GF-D8 (cell line): ENCODE data around the gene LDB2.

Experiments used
- DNase-seq: peaks from one replicate; lab custom pipeline; 2025; lab: John Stamatoyannopoulos, UW

LDB2 gene

DNA sequence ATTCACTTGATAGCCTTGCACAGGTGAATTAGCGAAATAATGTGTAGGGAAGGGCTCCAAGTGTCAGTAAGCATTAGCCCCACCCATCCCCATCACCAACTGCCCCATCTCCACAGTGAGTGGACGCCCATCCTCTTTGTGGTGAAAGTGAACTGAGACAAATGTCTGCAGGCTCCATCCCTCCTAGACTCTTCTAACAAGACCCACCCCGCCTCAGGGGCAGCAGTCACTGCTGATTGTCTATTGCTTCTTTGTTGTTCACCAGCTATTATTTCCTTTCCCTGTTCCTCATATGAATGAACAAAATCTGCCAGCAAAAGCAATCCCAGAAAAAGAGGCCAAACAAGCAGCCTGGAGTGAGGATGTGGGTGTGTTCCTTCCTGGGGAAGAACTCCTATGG lies 96.4 kb downstream of the LDB2 start:
- no peak for DNase-seq

DNA sequence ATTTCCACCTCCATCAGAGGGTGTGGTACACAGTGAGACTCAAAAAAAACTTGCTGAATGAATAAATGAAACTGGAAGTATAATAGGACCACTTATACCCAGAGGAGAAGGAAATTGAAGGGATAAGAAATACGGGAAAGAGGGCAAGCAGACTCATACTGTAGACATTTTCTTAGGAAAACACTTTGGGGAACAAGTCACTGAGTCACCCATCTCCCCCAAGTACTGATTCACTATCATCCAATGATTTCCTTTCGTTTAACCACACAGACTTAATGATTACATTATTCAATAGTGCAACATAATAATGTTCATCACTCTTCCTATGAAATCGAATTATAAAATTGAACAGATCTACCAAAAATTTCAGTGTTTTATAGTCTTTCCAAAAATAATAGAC lies 97.1 kb downstream of the LDB2 start:
- DNase-seq = no peak

DNA sequence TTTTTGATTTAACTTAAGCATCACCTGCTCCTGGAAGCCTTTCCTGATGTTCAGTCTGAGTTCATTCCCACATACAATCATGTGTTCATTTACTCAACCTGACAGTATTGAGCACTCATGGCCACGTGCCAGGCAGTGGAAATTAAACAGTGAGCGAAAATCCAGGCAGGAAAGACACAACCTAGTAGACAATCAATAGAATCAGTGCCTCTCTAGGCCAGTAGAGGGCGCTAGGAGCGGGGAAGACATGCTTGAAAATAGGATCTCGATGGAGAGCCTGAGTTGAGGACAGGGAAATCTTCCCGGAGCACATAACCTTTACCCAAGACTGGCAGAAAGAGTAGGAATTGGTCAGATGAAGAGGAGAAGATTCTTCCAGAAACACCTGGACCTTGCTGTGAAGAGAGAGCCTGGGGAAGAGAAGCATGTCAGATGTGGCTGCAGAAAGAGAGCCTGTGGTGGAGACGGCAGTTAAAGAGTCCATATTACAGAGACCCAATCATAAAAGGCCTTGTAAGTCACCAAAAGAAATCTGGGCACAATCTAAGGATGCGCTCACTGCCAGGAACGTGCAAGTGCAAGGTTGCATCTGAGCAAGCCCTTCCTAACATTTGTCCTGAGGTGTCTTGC lies 103.5 kb downstream of the LDB2 start:
- no peak for DNase-seq

GRCh38 chr4:16791460-16791859 lies 107.0 kb downstream of the LDB2 start:
- no peak for DNase-seq

DNA sequence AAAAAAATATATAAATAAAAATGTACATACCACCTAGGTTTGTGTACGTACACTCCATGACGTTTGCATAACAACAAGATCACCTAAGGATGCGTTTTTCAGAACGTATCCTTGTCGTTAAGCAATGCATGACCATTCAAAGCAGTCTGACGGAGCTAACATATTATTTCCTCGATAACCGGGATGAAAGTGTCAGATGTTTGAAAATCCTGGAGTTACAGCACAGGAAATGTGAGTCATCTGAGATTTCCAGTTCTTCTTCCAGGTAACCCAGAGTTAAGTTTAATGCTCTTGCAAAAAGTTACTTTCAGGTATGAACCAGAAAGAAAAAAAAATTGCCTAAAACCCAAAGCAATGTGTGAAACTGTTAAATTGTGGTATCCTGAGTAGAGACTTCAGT lies 107.9 kb downstream of the LDB2 start:
- no peak for DNase-seq

DNA sequence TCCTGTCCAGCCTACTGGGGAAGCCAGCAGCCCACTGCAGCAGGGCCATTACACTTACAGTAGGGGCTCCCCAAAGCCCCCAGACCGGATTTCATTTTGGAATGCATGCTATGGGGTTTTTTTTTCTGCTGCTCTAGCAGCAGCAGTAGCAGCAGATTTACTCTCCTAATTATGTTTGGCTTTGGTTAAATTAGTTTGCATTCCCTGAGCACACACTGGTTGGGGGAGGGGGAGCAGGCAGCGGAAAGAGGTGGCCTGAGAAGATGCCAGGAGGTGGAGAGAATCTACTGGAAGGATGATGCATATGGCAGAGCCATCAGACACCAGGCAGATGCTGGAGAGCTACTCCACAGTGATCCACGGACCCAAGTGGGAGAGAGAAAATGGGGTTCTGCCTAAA lies 109.6 kb downstream of the LDB2 start:
- DNase-seq = no peak

- no peak for DNase-seq
Measured at GRCh38 chr4:16785793-16786527, 112.5 kb downstream of the LDB2 start.

DNA sequence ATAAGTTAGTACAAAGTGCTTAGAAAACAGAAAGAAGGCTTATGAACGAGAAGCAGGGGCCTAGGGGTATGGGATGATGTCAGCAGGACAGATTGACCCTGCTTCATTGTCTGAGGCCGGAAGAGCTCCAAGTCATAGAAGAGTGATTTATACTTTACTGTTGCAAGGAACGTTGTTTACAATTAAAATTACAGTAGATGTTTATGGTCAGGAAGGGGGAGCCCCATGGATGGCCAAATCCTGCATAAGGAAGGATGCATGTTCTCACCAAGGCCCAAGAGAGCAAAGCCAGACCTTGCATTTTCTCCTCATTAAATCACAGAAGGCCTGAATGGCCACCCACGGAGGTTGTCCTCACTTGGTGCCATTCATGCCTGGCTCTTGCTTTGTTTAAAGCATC lies 115.3 kb downstream of the LDB2 start:
- no peak for DNase-seq

GRCh38 chr4:16779028-16779675 lies 119.3 kb downstream of the LDB2 start:
- DNase-seq = no peak

DNA sequence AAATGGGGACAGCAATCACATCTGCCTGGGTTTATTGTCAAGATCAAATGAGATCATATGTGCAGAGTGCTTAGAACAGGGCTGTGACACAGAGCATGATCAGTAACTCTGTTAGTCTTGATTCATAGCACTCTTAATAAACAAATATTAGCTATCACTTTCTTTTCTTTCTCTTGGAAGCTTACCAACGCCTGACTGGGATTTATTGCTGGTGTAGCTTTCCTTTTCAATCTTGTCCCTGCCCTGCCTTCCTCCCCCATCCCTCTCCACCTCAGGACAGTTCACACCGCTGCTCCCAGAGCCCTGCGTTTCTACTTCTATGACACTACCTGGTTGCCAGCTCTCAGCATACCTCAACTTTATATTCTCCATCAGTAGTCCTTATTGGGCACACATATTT lies 120.7 kb downstream of the LDB2 start:
- DNase-seq = no peak

GRCh38 chr4:16775411-16776154 lies 122.9 kb downstream of the LDB2 start:
- no peak for DNase-seq

GRCh38 chr4:16772366-16772850 lies 126.0 kb downstream of the LDB2 start:
- DNase-seq = no peak

DNA sequence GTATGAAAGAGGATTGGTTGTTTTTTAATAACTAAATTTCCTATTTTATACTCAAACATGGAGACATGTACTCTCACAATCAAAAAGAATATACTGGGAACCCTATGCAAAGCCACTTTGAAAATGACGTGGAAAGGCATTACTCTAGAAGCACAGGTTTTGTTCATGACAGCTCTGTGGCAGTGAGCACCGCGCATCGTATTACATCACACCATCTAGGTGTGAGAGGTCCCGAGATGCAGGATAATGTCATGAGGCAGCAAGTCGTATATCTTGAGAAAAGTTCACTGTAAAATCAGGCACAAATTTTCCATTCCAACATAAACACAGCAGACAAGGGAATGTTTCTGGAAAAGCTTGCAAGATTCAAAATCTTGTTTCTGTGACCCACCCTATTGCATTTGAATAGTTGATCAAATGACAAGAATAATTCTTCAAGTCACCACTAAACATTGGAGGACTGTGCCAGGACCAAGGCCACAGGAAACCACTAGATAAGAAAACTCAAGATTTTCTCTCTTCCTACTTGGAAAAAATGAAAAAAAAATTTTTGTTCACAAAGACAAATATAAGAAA lies 127.6 kb downstream of the LDB2 start:
- DNase-seq = no peak

DNA sequence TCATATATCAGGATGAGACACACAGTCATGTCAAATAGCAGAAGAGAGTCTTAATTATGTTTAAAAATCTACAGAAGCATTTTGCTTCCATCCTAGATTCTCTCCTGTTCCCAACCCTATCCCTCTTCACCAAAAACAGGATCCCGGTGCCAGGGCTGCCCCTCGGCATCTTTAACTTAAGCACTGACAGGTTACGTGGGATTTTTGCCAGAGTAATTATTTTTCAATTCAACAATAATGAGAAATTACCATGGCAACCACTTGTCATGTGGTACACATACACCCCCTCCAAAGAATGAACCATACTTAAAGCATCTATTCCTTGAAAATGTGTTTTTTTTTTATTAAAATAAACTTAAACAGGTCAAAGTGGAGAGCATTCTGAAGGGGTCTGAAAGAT lies 130.6 kb downstream of the LDB2 start:
- DNase-seq = no peak

DNA sequence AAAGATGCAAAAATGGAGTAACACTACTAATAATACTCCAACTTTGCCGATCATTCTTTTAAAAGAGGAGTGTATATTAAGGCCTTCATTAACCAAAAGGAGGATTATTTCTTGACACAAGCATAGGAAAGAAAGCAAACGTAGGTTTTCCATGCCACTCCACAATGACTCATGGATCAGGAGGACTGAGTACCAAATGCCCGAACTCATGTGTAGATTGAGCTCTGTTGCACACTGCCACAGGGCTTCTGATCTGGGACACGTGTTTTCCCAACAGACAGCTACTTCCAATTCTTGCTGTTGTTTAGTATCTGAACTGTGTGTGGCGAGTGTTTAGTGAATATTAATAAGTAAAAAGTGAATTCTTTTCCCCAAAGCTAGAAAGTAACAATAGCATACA lies 131.2 kb downstream of the LDB2 start:
- no peak for DNase-seq

GRCh38 chr4:16765546-16765945 lies 132.9 kb downstream of the LDB2 start:
- DNase-seq = no peak

DNA sequence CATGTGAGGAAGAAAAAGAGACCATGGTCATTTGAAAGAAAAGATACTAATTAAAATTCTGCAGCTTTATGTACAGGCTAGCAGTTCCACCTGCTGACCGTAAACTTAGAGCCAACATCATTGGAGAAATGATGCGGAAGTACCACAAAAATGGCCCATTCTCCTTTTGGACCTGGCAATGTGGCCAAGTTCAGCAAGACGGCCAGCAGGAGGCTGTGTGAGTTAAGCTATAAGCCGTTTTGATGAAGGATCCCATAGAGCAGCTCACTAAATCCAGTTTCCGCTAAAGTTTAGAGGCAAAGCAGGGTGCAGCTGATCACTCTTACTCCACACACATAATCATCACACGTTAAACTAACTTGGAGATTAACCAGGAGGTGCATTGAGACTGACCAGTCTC lies 133.8 kb downstream of the LDB2 start:
- no peak for DNase-seq

DNA sequence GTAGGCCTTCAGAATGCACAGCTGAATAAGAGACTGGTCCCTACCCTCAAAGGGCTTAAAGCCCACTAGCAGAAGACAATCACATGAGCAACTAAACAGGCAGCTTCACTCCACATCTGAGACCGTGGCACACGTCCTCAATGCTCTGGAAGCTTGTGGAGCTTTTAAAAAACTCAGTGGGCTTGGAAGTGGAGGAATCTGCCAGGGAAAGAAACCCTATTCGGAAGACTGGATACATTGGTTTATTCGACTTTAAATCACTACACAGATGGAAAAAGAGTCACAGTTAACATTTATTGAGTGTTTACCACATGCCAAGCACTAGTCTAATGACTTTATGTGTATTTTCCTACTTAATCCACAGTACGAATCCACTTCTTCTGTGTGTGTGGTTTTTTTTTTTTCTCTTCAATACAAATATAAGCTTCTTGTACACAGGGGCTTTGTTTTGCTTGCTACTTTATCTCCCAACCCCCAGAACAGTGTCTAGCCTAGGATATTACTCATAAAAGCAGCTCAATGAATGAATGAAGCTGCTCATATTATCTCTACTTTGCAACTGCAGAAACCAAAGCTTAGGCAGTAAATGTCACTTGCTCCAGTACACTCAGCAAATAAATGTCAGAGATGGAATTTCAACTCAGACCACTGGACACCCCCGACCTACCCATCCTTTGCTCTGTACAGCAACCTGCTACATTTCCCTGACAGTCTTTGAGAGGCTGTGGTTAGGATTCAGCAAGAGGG lies 137.7 kb downstream of the LDB2 start:
- no peak for DNase-seq

GRCh38 chr4:16759931-16760582 lies 138.4 kb downstream of the LDB2 start:
- DNase-seq = no peak

- DNase-seq = no peak
Measured at GRCh38 chr4:16758816-16759215, 139.6 kb downstream of the LDB2 start.

DNA sequence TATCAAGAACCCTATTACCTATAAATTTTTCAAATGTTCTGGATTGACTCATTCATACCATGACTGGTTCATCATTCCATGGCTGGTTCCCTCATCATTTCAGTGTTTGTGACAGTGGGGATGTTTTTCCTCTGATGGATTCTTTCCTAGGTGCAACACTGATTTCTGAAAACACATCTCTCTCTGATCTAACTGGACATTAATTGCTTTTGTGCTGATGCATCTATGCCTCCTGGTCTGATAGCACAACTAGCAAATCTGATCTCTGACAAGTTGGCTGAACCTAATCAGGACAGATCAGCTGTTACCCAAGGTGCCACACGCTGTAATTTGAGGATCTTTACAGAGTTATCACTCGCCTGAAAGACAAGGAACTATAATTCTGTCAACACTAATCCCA lies 140.2 kb downstream of the LDB2 start:
- DNase-seq = no peak
